ENCODE measurements around the gene CNTN4. TPM values are rescaled to one million over a fixed set of nuclear protein-coding genes. Genes with fewer than 3 reads are reported as not detected.

The CNTN4 gene
- total and polyA plus RNA-seq, 2 donors (not counting 3 experiments of a cell fraction or from before 2014, with no cell fraction given): not detected

- no peak for FAIRE-seq
- Histone ChIP-seq H3K9ac (replicated peaks; ENCODE audit: extremely low read depth, insufficient read depth, low read length) (no peak overlapping the region), H3K4me1 (ENCODE audit: control insufficient read depth, extremely low read depth, insufficient read depth, low read length) (no peaks in the 10 kb centered on the region), H3K36me3 (ENCODE audit: control insufficient read depth in 2 of 2, extremely low read depth in 1 of 2, insufficient read depth in 2 of 2, low read length in 2 of 2) (no peaks in the 10 kb centered on the region), H3K4me3 (replicated peaks in 1 of 3; ENCODE audit: insufficient read depth in 1 of 3, low read depth in 1 of 3, low read length in 3 of 3) (no peak overlapping the region), H2AFZ (ENCODE audit: low read depth, low read length) (no peak overlapping the region), H3K9me1 (replicated peaks; ENCODE audit: control insufficient read depth, extremely low read depth, insufficient read depth, low read length) (no peaks in the 10 kb centered on the region), H3K9me3 (replicated peaks; ENCODE audit: control insufficient read depth, insufficient read depth, low read length) (no peaks in the 10 kb centered on the region), H4K20me1 (replicated peaks; ENCODE audit: control insufficient read depth, extremely low read depth, insufficient read depth, low read length) (no peaks in the 10 kb centered on the region), H3K27me3 (ENCODE audit: control insufficient read depth in 2 of 2, insufficient read depth in 2 of 2, low read length in 2 of 2) (no peaks in the 10 kb centered on the region), H3K79me2 (ENCODE audit: control insufficient read depth, insufficient read depth, low read length) (no peaks in the 10 kb centered on the region), H3K27ac (ENCODE audit: insufficient read depth, low read depth, low read length) (no peak overlapping the region), H3K4me2 (ENCODE audit: insufficient read depth, low read length) (no peak overlapping the region)
- CTCF ChIA-PET: no interaction called here
- DNase-seq (ENCODE audit: low read depth, low spot score): no peak
- POLR2A ChIA-PET: no interaction called here
- TF ChIP-seq POLR2A (IDR thresholded peaks at IDR 0.05; ENCODE audit: low read depth, low read length) (no peak), POLR2AphosphoS5 (IDR thresholded peaks at IDR 0.05; ENCODE audit: insufficient read depth, low read depth, low read length) (no peak), MAX (IDR thresholded peaks at IDR 0.05; ENCODE audit: insufficient read depth, insufficient read length) (no peak), CTCF (IDR thresholded peaks at IDR 0.05; ENCODE audit: extremely low read depth in 1 of 2, insufficient read depth in 1 of 2, low read depth in 1 of 2, low read length in 2 of 2) (no peak), EZH2 (IDR thresholded peaks at IDR 0.05; ENCODE audit: borderline replicate concordance, low read depth, low read length, severe bottlenecking) (no peak), FOS (IDR thresholded peaks at IDR 0.05; ENCODE audit: borderline replicate concordance, insufficient read depth, low read length) (no peak), MYC (IDR thresholded peaks at IDR 0.05; ENCODE audit: low read depth, low read length) (no peak), GATA2 (IDR thresholded peaks at IDR 0.05; ENCODE audit: insufficient read depth, insufficient read length, low read depth, low read length) (no peak), JUN (IDR thresholded peaks at IDR 0.05; ENCODE audit: borderline replicate concordance, insufficient read depth, insufficient read length, low read depth) (no peak)
- dilution Hi-C loops (cut with MboI; ENCODE audit: extremely low pct_ligation_motif_present, low sequenced_read_pairs) (no loop called here), intact Hi-C loops (cut with micrococcal nuclease) (no loop called here)
- no TSS peak for BruUV-seq (replicated peaks)
Measured at GRCh38 chr3:2948882-2949281, 850.2 kb downstream of the CNTN4 start.

Data from endothelial cell of umbilical vein (primary cell).